PFSK-1 (cell line): Measurements from ENCODE around the gene SMTN.

Source experiments
- FOXP2 ChIP-seq: optimal IDR thresholded peaks from 2 replicates; pipeline ENCODE3; 2011; ENCODE audit warnings: borderline replicate concordance, control low read depth, inconsistent platforms; ENCODE audit not compliant: insufficient read depth; ENCODE audit errors: extremely low read length, extremely low read depth
- POLR2AphosphoS5 ChIP-seq: IDR thresholded peaks from 2 replicates; pipeline ENCODE4 v1.6.1; 2012; ENCODE audit warnings: low read depth, mild to moderate bottlenecking, control low read depth, low read length, moderate library complexity
- REST ChIP-seq, 2 experiments: IDR thresholded peaks; 2 replicates each; pipeline versions ENCODE4 v1.6.1 to v1.8.0; 2011 to 2012; ENCODE audit warnings: low read depth in 2 of 2, low read length in 2 of 2, control low read depth in 1 of 2, inconsistent platforms in 1 of 2, mild to moderate bottlenecking in 1 of 2, moderate library complexity in 1 of 2; ENCODE audit not compliant: insufficient read depth in 1 of 2
- SIN3A ChIP-seq: IDR thresholded peaks from 2 replicates; pipeline ENCODE4 v1.6.1; 2012; ENCODE audit warnings: mild to moderate bottlenecking, low read length, moderate library complexity, borderline replicate concordance; ENCODE audit not compliant: insufficient read depth
- TAF1 ChIP-seq: IDR thresholded peaks from 2 replicates; pipeline ENCODE4 v1.6.1; 2012; ENCODE audit warnings: low read length, control low read depth, borderline replicate concordance; ENCODE audit not compliant: insufficient read depth

The SMTN gene

GRCh38 chr22:31106001-31106571 lies 25.0 kb downstream of the SMTN start:
- TF ChIP-seq FOXP2 (no peak), POLR2AphosphoS5 (no peak), TAF1 (no peak), SIN3A (no peak), REST (IDR thresholded peaks at IDR 0.05; ENCODE audit: insufficient read depth in 1 of 2, low read depth in 2 of 2, low read length in 2 of 2) (no peak)

- no peak for TF ChIP-seq FOXP2
- TF ChIP-seq SIN3A = no peak
- no peak for TF ChIP-seq TAF1
- TF ChIP-seq REST (IDR thresholded peaks at IDR 0.05; ENCODE audit: insufficient read depth in 1 of 2, low read depth in 2 of 2, low read length in 2 of 2) = no peak
- TF ChIP-seq POLR2AphosphoS5 = no peak
Measured at GRCh38 chr22:31106731-31107177, 25.6 kb downstream of the SMTN start.

GRCh38 chr22:31107178-31107893 lies 26.2 kb downstream of the SMTN start, which contains the start of gene SELENOM:
SELENOM (minus strand) TSS chr22:31107568; CDS start chr22:31107505, 63 bp downstream.
- TF ChIP-seq FOXP2 (no peak), REST (IDR thresholded peaks at IDR 0.05; ENCODE audit: insufficient read depth in 1 of 2, low read depth in 2 of 2, low read length in 2 of 2) (no peak)

- TF ChIP-seq SIN3A (no peak), POLR2AphosphoS5 (no peak), REST (IDR thresholded peaks at IDR 0.05; ENCODE audit: insufficient read depth in 1 of 2, low read depth in 2 of 2, low read length in 2 of 2) (no peak)
Measured at GRCh38 chr22:31107894-31108218, 26.7 kb downstream of the SMTN start.
